Urothelium cell line (cell line): ENCODE data around the gene TBXA2R.
"Not testable (repeated sequence)": the region's sequence is repeated elsewhere in the genome, so short reads cannot be mapped to it uniquely, and the experiment has no call there.

ENCODE experiments used
- DNase-seq: peaks from one replicate; pipeline ENCODE4 v3.0.0; 2011; ENCODE audit warnings: low spot score, mixed read lengths
- FAIRE-seq: peaks from 2 replicates; lab custom pipeline; 2011; peaks lifted over from hg19 to GRCh38; lab: Jason Lieb, UNC

TBXA2R gene

DNA sequence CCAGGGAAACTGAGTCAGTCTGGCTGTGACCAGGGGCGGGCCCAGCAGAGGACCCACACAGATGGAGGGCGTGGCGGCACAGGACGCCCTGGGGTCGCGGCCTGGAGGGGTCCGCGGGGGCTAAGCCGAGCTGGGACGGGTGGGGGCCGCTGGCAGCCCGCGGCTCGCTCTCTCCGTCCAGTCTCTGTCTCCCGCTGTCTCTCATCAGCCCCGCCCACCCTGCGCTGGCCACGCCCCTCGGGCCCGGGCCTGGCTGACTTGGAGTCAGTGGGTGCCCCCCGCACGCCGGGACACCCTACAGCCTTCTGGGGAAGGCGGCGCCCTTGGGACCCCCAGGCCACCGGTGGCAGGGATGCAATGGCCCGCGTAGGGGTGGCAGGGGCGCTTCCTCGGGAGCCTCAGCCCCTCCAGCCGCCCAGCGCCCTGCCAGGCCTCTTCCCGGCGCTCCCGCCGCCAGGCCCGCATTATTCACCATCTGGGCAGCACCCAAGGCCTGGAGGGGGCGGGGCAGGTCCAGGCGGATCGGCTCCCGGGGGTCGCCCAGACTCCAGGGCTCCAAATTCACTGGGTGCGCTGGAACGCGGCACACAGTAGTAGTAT is at the start of gene TBXA2R:
Gene TBXA2R, minus strand, starts transcription at position 186 of the 600 bp plus-strand sequence. CDS start 6,241 bp downstream, outside the sequence.
- FAIRE-seq (no peak), DNase-seq (peak; percentile 78)

DNA sequence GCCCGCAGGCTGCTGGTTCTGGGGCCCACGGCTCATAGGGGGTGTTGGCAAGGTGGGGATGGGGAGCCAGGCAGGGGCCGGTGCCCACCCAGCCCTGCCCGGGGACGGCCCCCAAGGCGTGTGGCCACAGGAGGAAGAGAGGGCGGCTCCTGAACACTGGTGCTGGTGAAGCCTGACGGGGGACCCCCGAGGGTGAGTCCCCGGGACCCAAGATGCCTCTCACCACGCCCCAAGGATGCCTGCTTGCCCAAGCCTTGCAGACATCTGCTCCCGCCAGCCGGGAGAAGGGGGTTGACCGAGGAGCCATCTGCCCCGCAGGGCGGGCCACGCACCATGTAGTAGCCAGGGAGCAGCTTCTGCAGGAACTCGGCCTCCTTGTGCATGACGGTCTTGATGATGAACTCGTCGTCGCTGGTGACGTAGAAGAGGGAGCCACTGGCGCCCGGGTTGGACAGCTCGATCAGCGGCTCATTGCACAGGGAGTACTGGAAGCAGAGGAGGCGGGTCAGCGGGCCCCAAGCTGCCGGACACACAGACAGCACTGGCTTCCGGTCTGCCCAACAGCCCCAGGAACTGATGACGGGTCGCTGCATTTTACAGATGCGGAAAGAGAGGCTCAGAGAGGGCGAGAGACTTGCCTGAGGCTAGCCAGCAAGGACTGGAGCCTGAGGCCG is 49.5 kb upstream of the TBXA2R start:
- no peak for FAIRE-seq
- peak; percentile 20 for DNase-seq

DNA sequence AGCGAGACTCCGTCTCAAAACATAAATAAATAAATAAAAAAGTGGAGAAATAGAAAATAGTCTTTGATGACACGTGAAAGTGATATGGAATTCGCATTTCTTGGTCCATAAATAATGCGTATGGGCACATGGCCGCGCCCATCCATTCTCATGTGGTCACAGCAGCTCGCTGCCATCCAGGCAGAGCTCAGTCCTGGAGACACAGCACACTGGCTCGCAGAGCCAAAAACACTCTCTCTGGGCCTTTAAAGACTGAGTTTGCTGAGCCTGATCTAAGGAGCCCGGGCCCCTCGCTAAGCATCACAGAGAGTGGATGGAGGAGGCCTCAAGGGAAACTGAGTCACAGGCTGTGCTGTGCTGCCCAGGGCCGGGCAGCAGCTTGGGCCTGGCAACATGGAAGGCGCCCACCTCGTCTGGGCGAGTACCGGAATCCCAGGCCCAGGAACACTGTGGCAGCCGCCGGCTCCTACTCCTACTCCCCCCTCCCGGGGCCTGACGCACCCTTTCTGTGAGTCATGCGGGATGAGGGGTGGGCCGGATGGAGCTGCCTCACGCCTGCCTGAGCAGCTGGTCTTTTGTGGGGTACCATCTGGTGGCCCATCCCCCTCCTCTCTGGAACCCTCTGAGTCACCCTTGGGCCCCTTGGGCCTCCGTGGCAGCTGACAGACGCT is 48.9 kb upstream of the TBXA2R start:
- peak; percentile 93 for DNase-seq
- no peak for FAIRE-seq

DNA sequence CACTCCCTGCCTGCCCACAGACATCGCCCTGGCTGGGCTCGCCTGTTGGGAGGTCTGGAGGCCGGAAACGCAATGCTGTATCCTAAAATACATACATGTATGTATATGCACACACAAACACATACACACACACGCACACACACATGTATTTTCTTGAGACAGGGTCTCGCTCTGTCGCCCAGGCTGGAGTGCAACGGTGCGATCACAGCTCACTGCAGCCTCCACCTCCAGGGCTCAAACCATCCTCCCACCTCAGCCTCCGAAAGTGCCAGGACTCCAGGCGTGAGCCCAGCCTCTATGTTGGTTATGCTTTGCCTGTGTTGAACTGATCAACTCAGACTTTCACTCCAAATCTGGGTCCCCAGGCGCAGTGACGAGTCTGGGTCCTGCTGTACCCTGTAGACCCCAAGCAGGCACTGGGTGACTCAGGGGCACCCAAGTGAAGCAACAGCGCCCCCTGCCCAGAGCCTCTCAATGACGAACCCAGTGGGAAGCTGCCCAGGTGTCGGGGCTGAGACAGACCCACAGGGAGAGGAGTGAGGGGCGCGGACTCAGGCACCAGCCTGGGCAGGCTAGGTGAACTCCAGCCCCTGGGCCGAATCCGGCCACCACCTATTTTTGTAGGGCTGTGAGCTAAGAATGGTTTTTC is 47.3 kb upstream of the TBXA2R start:
- DNase-seq (no peak), FAIRE-seq (no peak)

DNA sequence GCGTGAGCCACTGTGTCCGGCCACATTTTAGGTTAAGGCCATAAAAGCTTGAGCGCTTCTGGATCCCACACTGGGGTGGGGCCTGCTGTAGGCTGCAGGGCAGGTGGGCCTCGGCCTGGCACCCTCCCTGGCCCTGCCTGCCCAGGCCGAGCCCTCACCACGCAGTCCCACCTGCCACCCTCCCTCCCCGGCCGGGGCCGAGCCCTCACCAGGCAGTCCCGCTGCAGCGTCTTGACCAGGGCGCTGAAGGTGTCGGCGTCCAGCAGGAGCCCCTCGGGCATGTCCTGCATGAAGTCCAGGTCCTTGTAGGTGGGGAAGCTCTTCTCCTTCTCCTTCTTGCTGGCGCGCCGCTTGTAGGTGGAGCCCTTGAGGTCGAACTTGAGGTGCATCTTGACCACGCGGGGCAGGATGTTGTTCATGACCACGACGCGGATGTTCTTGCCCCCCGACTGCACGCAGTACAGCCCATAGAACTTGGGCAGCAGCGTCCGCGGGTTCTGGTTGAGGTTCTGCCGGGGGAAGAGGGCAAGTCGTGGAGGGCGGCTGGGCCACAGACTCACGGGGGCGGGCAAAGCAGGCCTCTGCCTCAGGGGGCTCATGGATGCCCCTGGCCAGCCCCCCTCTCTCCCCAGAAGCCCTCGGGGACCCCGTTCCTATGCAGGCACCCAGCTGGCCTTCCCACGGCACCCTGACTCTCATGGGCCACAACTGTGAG is 46.6 kb upstream of the TBXA2R start:
- no peak for DNase-seq
- no peak for FAIRE-seq

DNA sequence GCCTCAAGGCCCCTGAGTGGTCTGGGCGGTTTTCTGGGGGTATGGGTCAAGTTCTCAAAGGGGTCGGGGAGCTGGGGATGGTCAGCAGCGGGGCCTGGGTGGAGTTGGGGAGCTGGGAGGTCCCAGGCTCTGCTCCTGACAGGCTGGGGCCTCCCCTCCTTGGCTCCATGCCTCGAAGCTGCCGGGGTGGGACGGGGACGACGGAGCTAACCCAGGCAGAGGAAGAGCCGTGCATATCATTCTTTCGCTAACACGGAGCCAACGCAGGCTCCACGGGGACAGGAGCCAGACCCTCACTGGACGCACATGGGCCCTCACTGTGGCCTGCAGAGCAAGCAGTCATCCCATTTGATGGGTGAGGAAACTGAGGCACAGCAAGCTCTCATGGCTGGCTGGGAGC is 45.7 kb upstream of the TBXA2R start:
- no peak for DNase-seq
- no peak for FAIRE-seq

DNA sequence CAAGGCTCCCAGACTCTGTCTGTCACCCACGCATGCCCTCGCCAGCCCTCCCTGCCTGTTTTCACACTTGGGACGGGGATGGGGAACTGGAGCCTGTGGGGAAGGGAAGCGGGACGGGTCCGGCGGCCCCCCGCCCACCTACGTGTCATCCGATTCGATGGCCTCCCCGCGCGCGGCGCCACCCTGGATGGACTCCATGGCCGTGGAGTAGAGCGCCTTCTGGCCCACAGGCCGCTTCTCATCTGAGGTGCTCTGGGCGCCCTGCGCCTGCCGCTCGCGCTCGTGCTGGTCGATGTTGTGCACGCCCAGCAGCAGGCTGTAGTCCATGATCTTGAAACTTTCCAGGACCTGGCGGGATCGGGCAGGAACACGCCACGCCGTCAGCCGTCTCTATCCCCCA is 45.0 kb upstream of the TBXA2R start:
- no peak for DNase-seq
- FAIRE-seq: no peak

DNA sequence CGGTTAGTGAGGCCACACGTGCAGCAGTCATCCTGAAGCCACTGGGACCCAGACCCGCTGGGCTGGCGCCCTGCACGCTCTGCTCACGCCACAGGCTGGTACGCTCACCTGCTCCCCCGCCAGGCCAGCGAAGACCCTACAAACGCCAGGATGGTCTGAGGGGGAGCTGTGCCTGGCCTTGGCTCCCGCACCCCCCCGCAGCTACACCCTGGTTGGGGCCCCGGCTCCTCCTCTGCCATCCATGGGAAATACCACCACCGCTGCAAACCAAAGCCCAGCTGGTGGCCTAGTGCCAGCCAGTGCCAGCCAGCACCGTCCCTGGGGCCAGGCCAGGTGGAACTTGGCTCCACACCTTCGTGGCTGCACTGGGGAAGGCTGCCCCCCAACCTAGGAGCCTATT is 43.2 kb upstream of the TBXA2R start:
- DNase-seq (no peak), FAIRE-seq (no peak)

DNA sequence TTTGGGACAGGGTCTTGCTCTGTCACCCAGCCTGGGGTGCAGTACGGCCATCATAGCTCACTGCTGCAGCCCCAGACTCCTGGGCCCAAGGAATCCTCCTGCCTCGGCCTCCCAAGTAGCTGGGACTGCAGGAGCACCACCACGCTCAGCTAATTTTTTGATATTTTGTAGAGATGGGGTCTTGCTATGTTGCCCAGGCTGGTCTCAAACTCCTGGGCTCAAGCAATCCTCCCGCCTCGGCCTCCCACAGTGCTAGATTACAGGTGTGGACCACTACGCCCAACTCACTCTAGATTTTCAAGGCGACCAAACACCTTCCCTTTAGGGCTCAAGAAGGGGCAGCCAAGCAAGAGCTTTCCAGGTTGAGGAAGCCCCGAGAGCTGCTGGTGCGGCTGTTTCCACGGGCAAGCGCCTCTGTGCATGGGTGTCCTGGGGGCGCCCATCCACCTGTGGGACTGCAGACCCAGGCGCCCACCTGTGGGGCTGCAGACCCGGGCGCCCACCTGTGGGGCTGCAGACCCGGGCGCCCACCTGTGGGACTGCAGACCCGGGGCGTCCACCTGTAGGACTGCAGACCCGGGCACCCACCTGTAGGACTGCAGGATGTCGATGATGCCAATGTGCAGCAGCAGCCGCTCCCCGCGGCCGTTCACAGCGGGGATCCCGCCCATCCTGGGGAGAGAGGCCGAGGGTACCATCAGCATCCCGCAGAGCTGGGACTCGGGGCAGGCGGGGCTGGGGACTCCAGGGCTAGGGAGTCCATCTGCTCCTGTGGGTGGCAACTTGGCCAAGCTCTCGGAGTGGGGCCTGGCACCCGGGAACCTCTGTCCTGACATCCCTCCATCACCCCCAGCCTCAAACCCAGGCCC is 41.6 kb upstream of the TBXA2R start:
- FAIRE-seq (no peak), DNase-seq (no peak)

DNA sequence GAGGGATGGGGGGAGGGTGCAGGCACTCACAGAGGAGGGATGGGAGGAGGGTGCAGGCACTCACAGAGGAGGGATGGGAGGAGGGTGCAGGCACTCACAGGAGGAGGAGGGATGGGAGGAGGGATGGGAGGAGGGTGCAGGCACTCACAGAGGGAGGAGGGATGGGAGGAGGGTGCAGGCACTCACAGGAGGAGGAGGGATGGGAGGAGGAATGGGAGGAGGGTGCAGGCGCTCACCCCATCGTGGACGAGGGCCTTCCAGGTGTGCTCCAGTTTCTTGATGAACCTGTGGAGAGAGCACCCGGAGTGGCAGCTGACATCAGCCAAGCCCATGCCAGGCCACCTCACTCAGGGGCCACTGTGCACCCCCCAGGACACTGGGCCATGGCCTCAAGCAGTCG is 40.4 kb upstream of the TBXA2R start:
- FAIRE-seq, DNase-seq: not testable (repeated sequence)

DNA sequence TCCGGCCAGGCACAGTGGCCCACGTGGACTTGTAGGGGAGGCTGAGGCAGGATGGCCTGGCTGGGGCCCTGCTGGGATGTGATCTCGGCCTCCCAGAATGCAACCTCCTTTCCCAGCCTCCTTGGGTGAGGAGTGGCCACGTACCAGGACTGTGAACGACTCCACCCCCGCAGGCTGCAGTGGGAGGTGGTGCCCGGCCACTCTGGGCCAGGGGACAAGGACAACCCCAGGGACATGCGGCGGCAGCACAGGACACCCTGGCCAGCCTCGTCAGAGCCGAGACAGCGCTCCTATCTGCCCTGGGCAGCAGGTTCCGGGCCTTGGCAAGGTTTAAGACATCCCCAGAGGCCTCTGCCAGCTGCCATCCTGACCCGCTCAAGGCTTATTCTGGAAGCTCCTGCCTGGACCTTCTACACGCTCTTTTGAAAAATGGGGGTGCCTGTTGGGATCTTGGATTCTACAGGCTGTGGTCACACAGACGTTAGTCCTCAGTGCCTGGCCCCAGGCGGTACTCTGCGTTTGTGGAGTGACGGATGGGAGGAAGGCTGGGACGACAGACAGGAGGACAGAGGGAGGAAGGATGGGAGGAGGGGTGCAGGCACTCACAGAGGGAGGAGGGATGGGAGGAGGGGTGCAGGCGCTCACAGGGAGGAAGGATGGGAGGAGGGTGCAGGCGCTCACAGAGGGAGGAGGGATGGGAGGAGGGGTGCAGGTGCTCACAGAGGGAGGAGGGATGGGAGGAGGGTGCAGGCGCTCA is 39.8 kb upstream of the TBXA2R start:
- DNase-seq: no peak

DNA sequence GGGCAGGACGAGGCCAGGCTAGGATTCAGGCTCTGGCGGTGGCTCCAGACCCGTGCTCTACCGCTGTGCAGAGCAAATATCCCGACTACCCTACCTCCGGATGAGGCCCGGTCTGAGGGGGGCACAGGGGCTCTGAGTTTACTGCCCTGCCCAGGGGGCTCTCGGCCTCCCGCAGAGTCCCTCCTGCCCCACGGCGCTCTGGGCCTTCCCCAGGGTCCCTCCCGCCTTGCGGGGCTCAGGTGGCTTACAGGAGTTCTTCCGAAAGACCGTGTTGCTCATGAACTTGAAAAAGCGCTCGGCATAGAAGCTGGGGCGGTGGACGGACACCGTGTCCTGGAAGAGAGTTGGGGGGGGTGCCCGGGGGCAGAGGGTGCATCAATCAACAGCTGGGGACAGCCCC is 39.1 kb upstream of the TBXA2R start:
- DNase-seq (no peak), FAIRE-seq (no peak)

More for the DNA sequence above, 39.8 kb upstream of the TBXA2R start:
- no peak for FAIRE-seq

DNA sequence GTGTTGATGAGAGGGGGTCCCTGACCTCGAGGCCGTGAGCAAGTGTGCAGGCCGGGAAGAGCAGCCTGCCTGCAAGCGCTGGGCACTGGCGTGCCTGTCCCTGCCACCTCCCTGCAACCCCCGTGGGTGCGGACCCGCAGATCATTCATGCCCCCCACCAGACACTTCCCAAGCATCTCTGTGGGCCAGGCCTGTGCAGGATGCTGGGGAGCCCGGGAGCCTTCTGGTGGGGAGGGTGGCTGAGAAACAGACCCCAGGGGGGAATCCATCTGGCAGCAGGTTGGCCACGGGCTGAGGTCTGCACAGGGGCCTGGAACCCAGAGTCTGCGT is 38.4 kb upstream of the TBXA2R start:
- no peak for DNase-seq
- no peak for FAIRE-seq

DNA sequence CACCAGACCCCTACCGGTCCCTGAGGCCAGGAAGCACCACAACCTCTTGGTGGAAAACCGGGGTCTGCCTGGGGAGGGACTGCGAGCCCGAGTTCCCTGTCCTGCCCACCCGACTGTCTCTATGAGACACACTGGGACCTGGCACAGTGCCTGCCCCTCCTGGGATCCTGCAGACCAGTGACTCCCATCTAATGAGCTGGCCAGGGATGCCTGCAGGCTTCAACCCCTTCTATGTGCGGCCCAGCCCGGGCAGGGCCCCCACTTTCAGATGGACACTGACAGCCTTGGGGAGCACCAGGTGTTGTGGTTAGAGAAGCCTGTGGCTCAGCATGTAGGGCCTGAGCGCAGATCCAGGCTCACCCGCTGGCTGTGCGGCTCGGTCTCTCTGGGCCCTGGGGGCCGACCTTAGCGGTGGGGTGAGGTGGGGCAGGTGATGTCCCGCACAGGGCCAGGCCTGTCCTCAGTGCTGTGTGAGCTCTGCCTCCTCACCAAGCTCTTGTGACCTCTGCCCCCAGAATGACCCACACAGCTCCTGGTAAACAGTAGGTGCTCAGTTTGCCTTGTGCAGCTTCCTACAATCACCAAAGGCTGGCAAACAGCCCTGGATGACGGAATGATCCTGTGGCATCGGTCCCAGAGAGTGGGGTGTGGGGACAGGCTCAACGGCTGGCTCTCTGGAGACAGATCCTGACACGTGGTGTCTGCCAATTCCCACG is 37.8 kb upstream of the TBXA2R start:
- FAIRE-seq (no peak), DNase-seq (no peak)

DNA sequence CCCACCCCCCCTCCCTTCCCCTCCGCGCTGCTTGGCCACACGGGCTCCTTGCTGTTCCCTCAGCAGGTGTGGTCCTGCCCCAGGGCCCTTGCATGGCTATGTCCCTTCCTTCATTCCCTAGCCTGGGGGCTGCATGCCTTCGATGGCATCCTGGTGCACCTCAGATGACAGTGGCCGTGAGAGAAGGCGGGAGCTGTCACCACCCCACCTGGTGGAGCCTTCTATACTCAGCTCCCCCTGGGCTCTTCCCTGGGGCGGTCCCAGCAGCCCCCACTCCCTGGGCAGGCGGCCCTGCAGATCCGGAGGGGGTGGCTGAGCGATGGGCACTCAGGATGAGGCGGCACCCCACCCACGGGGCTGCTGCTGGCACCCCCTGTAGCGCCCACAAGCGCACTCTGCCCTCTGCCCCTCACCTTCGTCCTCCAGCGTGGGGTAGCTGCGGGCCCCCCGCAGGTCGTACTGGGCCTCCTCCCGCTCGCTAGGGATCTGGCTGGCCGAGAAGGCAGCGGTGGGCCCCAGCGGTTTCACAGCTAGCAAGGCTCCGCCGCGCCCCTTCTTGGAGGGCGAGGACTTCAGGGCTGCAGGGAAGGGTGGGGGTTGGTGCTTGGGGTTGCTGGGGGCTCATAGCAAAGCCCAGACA is 37.1 kb upstream of the TBXA2R start:
- no peak for DNase-seq
- no peak for FAIRE-seq

DNA sequence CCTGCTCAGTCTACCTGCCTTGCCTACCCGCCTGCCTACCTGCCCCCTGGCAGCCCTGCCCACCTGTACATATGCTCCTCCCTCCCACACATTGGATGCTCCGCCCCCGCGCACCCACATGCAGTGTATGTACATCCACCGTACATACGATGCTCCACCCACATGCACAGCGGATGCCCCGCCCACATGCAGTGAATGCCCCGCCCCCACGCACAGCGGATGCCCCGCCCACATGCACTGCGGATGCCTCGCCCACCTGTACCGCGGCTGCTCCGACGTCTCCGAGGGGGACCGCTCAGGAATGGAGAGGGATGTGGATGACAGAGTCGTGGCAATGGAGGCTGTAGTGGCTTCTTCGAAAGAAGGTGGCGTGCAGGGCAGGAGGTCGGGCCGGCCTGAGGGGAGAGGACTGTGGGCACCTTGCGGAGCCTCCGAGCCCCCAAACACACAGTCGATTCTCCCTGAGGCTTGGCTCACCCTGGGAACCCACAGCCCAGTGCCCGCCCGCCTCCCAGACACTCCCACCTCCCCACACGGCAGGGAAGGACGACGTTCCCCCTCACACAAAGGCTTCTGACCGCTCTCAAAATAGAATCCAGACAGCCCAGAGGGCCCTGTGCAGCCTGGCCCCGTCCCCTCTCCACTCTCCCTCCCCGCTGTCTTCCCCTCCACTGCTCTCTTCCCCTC is 36.5 kb upstream of the TBXA2R start:
- DNase-seq: no peak
- FAIRE-seq: no peak

DNA sequence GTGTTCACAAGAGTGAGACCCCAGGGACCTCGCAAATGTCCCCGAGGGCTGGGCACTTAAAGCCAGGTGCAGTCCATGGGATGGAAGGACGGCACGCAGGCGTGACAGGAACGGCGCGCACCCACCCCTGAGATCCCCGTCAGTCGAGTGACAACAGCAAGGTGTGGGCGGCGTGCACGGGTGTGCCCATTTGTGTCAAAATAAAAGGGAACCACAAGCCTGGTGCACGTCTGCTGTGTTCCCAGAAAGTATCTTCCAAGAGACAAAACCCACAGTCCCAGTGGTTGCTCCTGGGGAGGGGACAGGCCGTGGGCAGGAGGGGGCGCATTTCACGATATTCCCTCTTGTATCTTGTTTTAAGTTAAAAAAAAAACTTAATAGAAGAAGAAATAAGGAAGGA is 35.6 kb upstream of the TBXA2R start:
- FAIRE-seq: no peak

More for the DNA sequence above, 35.6 kb upstream of the TBXA2R start:
- no peak for DNase-seq
